ENCODE data around the gene C1orf53. TPM values are rescaled to one million over a fixed set of nuclear protein-coding genes. Genes with fewer than 3 reads are reported as not detected.
"Not testable (repeated sequence)": the region's sequence is repeated elsewhere in the genome, so short reads cannot be mapped to it uniquely, and the experiment has no call there.

Gene C1orf53
- total and polyA plus RNA-seq, 8 donors = 0.60 to 6.7 (median 2.6) TPM

GRCh38 chr1:197933647-197934046 is 31.2 kb downstream of the C1orf53 start:
- peaks cover 0 to 44% (median 9%) of the 10 kb centered on the region in 4 donors for H3K27me3 ChIP-seq
- WGBS, 2 donors = 81 to 82% methylated on average over 1 of the region's 1 CpG
- no peaks in the 10 kb centered on the region for H3K9me3 ChIP-seq
- FAIRE-seq (no peak), ATAC-seq (no peak), DNase-seq (no peak)
- H3K27ac ChIP-seq = no peak overlapping the region
- TF ChIP-seq, protein P1, sequence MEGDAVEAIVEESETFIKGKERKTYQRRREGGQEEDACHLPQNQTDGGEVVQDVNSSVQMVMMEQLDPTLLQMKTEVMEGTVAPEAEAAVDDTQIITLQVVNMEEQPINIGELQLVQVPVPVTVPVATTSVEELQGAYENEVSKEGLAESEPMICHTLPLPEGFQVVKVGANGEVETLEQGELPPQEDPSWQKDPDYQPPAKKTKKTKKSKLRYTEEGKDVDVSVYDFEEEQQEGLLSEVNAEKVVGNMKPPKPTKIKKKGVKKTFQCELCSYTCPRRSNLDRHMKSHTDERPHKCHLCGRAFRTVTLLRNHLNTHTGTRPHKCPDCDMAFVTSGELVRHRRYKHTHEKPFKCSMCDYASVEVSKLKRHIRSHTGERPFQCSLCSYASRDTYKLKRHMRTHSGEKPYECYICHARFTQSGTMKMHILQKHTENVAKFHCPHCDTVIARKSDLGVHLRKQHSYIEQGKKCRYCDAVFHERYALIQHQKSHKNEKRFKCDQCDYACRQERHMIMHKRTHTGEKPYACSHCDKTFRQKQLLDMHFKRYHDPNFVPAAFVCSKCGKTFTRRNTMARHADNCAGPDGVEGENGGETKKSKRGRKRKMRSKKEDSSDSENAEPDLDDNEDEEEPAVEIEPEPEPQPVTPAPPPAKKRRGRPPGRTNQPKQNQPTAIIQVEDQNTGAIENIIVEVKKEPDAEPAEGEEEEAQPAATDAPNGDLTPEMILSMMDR (IDR thresholded peaks at IDR 0.05) = no peak
- no peaks in the 10 kb centered on the region for H3K4me1 ChIP-seq
- no peak overlapping the region for H3K4me3 ChIP-seq
- intact Hi-C loops (cut with DNase I) = no loop called here
- no peaks in the 10 kb centered on the region for H3K36me3 ChIP-seq

- no peak for FAIRE-seq
- H3K27ac ChIP-seq = no peak overlapping the region
- no peaks in the 10 kb centered on the region for H3K4me1 ChIP-seq
- H3K4me3 ChIP-seq = no peak overlapping the region
- no peaks in the 10 kb centered on the region for H3K36me3 ChIP-seq
- 88 to 95% methylated on average over 2 of the region's 2 CpGs for WGBS, 2 donors
- DNase-seq = no peak
- ATAC-seq = no peak
- peaks cover 0 to 8% (median 2%) of the 10 kb centered on the region in 4 donors for H3K27me3 ChIP-seq
- intact Hi-C loops (cut with DNase I) = no loop called here
- TF ChIP-seq, protein P1 (IDR thresholded peaks at IDR 0.05) = no peak
- H3K9me3 ChIP-seq = no peaks in the 10 kb centered on the region
Measured at GRCh38 chr1:197937381-197937780, 35.0 kb downstream of the C1orf53 start.

GRCh38 chr1:197937892-197938291 is 35.5 kb downstream of the C1orf53 start:
- FAIRE-seq = no peak
- no peak overlapping the region for H3K4me3 ChIP-seq
- no peaks in the 10 kb centered on the region for H3K36me3 ChIP-seq
- no peak overlapping the region for H3K27ac ChIP-seq
- intact Hi-C loops (cut with DNase I) = no loop called here
- H3K27me3 ChIP-seq = peaks cover 0 to 5% (median 0%) of the 10 kb centered on the region in 4 donors
- ATAC-seq = no peak
- TF ChIP-seq, protein P1 (IDR thresholded peaks at IDR 0.05) = no peak
- H3K4me1 ChIP-seq = no peaks in the 10 kb centered on the region
- no peaks in the 10 kb centered on the region for H3K9me3 ChIP-seq
- WGBS, 2 donors = 70 to 79% methylated on average over 6 of the region's 6 CpGs
- DNase-seq = no peak

DNA sequence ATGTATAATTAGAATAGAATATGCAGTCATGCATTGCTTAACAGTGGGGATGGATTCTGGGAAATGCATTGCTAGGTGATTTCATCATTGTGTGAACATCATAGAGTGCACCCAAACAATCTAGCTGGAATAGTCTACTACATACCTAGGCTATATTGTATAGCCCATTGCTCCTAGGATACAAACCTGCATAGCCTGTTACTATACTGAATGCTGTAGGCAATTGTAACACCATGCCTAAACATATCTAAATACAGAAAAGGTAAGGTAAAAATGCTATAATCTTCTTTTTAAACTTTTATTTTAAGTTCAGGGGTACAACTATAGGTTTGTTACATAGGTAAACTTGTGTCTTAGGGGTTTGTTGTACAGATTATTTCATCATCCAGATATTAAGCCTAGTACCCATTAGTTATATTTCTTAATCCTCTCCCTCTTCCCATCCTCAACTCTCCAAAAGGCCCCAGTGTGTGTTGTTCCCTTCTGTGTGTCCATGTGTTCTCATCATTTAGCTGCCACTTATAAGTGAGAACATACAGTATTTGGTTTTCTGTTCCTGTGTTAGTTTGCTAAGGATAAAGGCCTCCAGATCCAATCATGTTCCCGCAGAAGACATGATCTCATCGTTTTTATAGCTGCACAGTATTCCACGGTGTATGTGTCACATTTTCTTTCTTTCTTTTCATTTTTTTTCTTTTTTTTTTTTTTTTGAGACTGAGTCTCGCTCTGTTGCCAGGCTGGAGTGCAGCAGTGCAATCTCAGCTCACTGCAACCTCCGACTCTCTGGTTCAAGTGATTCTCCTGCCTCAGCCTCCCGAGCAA is 36.9 kb downstream of the C1orf53 start:
- ATAC-seq = peak in 1 of 4 donors; percentile 16
- WGBS, 2 donors = 88 to 92% methylated on average over 6 of the region's 6 CpGs
- H3K4me1 ChIP-seq; FAIRE-seq; DNase-seq; H3K27ac ChIP-seq; H3K9me3 ChIP-seq; H3K27me3 ChIP-seq; H3K36me3 ChIP-seq; H3K4me3 ChIP-seq; intact Hi-C loops (cut with DNase I): not testable (repeated sequence)

- ATAC-seq = no peak
- Histone ChIP-seq H3K36me3 (no peaks in the 10 kb centered on the region), H3K4me3 (no peak overlapping the region), H3K27ac (no peak overlapping the region), H3K9me3 (no peaks in the 10 kb centered on the region), H3K4me1 (no peaks in the 10 kb centered on the region), H3K27me3 (no peaks in the 10 kb centered on the region)
- intact Hi-C loops (cut with DNase I) = no loop called here
- TF ChIP-seq, protein P1 (IDR thresholded peaks at IDR 0.05) = no peak
- WGBS, 2 donors = 90 to 94% methylated on average over 2 of the region's 2 CpGs
- no peak for FAIRE-seq
- no peak for DNase-seq
Measured at GRCh38 chr1:197942042-197942441, 39.6 kb downstream of the C1orf53 start.

Measured in pancreas (tissue), 10 donors.